Stimulated activated CD4-positive, alpha-beta T cell treated with anti-CD3 and anti-CD28 coated beads, Interleukin-12 subunit alpha, Interleukin-12 subunit beta, amount 100 ng/mL, for 24 hours (primary cell): ENCODE measurements around the gene TUBGCP6.

Source experiments
- DNase-seq, 2 experiments: peaks; one replicate each; pipeline ENCODE4 v3.0.0-alpha.2; 2020; ENCODE audit warnings: low read depth in 2 of 2

Gene TUBGCP6

GRCh38 chr22:50244420-50245213 lies at the start of gene TUBGCP6:
TUBGCP6 (minus strand) TSS chr22:50245023; CDS start chr22:50244459, 564 bp downstream.
- DNase-seq = peak; percentile 88 to 91

GRCh38 chr22:50294319-50294656 lies 49.5 kb upstream of the TUBGCP6 start:
- no peak for DNase-seq

GRCh38 chr22:50293441-50294318 lies 48.9 kb upstream of the TUBGCP6 start:
- DNase-seq = no peak

GRCh38 chr22:50292643-50293440 lies 48.0 kb upstream of the TUBGCP6 start:
- DNase-seq = no peak

- no peak for DNase-seq
Observed at GRCh38 chr22:50289942-50290630, 45.3 kb upstream of the TUBGCP6 start.

- no peak for DNase-seq
Observed at GRCh38 chr22:50289151-50289941, 44.5 kb upstream of the TUBGCP6 start.

- no peak for DNase-seq
Observed at GRCh38 chr22:50287731-50288130, 42.9 kb upstream of the TUBGCP6 start.

- DNase-seq = no peak
Observed at GRCh38 chr22:50286701-50287318, 42.0 kb upstream of the TUBGCP6 start.

- DNase-seq = no peak
Observed at GRCh38 chr22:50286275-50286674, 41.5 kb upstream of the TUBGCP6 start.

- no peak for DNase-seq
Observed at GRCh38 chr22:50285568-50286229, 40.9 kb upstream of the TUBGCP6 start.

- no peak for DNase-seq
Observed at GRCh38 chr22:50284479-50284878, 39.7 kb upstream of the TUBGCP6 start.

GRCh38 chr22:50283821-50284220 lies 39.0 kb upstream of the TUBGCP6 start:
- DNase-seq = no peak

GRCh38 chr22:50282361-50283155 lies 37.7 kb upstream of the TUBGCP6 start:
- no peak for DNase-seq

GRCh38 chr22:50281957-50282356 lies 37.1 kb upstream of the TUBGCP6 start:
- DNase-seq = no peak

- DNase-seq = no peak
Observed at GRCh38 chr22:50281384-50281760, 36.5 kb upstream of the TUBGCP6 start.

GRCh38 chr22:50280708-50281383 lies 36.0 kb upstream of the TUBGCP6 start:
- no peak for DNase-seq

GRCh38 chr22:50280022-50280707 lies 35.3 kb upstream of the TUBGCP6 start:
- no peak for DNase-seq
